ENCODE data around the gene GPATCH8. TPM values are rescaled to one million over a fixed set of nuclear protein-coding genes. Genes with fewer than 3 reads are reported as not detected.
"Not testable (repeated sequence)": the region's sequence is repeated elsewhere in the genome, so short reads cannot be mapped to it uniquely, and the experiment has no call there.

The GPATCH8 gene
- total RNA-seq, 1 donor, result 31.1 TPM

GRCh38 chr17:44398692-44399691, 104.2 kb downstream of the GPATCH8 start:
- no peak for TF ChIP-seq CTCF (IDR thresholded peaks at IDR 0.05; ENCODE audit: insufficient read depth, low read depth, low read length)
- no peak overlapping the region for H3K4me3 ChIP-seq (ENCODE audit: low read depth, low read length)
- DNase-seq (ENCODE audit: low read depth), result no peak

GRCh38 chr17:44397479-44398440, 105.4 kb downstream of the GPATCH8 start:
- no peak for TF ChIP-seq CTCF (IDR thresholded peaks at IDR 0.05; ENCODE audit: insufficient read depth, low read depth, low read length)
- DNase-seq (ENCODE audit: low read depth), result no peak
- no peak overlapping the region for H3K4me3 ChIP-seq (ENCODE audit: low read depth, low read length)

GRCh38 chr17:44396946-44397345, 106.3 kb downstream of the GPATCH8 start:
- H3K4me3 ChIP-seq (ENCODE audit: low read depth, low read length), result no peak overlapping the region
- no peak for DNase-seq (ENCODE audit: low read depth)
- TF ChIP-seq CTCF (IDR thresholded peaks at IDR 0.05; ENCODE audit: insufficient read depth, low read depth, low read length), result no peak

GRCh38 chr17:44394833-44395232, 108.4 kb downstream of the GPATCH8 start:
- TF ChIP-seq CTCF (IDR thresholded peaks at IDR 0.05; ENCODE audit: insufficient read depth, low read depth, low read length), result no peak
- DNase-seq (ENCODE audit: low read depth), result no peak
- no peak overlapping the region for H3K4me3 ChIP-seq (ENCODE audit: low read depth, low read length)

- not testable (repeated sequence) for DNase-seq (ENCODE audit: low read depth); H3K4me3 ChIP-seq (ENCODE audit: low read depth, low read length)
Observed at GRCh38 chr17:44394112-44394511, 109.1 kb downstream of the GPATCH8 start.

GRCh38 chr17:44390250-44390870, 112.8 kb downstream of the GPATCH8 start:
- DNase-seq (ENCODE audit: low read depth), result no peak
- no peak for TF ChIP-seq CTCF (IDR thresholded peaks at IDR 0.05; ENCODE audit: insufficient read depth, low read depth, low read length)
- H3K4me3 ChIP-seq (ENCODE audit: low read depth, low read length), result no peak overlapping the region
